Left cardiac atrium (tissue), 4 donors: ENCODE data around the gene TRIM24. TPM values are rescaled to one million over a fixed set of nuclear protein-coding genes. Genes with fewer than 3 reads are reported as not detected.
"Not testable (repeated sequence)": the region's sequence is repeated elsewhere in the genome, so short reads cannot be mapped to it uniquely, and the experiment has no call there.

ENCODE experiments used
- ATAC-seq, 2 donors: fragments of 200-7000 bp; cut with Tn5 transposase; one replicate each; pipeline ENCODE4 v1.9.1; 2020; ENCODE audit warnings: mild to moderate bottlenecking in 2 of 2, moderate library complexity in 2 of 2
- DNase-seq: peaks from one replicate; pipeline ENCODE4 v3.0.0-alpha.2; 2020
- intact Hi-C, 2 donors: fragments of 100-400 bp; cut with DNase I; formaldehyde crosslinking; loops; one replicate each; pipeline versions ENCODE4 v1.14.1 to v1.15.1; 2022 to 2023
- long read RNA-seq: library from polyadenylated mRNA; unstranded; transcript quantifications from one replicate; pipeline ENCODE4 v2.0.0, GENCODE V29; 2021
- total RNA-seq, 2 donors: library from RNA; stranded (reverse); fragmentation: NEBNext Ultra II Directional; extraction: Animal tissue kit (Norgen Biotek cat#: 25700); gene quantifications; one replicate each; pipeline ENCODE4 v1.2.1, GENCODE V29; 2021
- donor health status: DM: no; HTN: yes; CAD: no.
- donor health status: DM: no; HTN: yes; CAD: no; lungs with severe emphysema.
- donor health status: DM: yes; HTN: yes; CAD: no.
- donor health status: Dilated cardiomyopathy.

The TRIM24 gene
- 10 to 100 TPM; 14.9 to 15.2 TPM for total RNA-seq
- long read RNA-seq, partial matches to known transcripts = 2 of 2 reads
- long read RNA-seq, other reads (novel, unspliced or antisense) = 0 of 2 reads

- peak; percentile 93 to 97 for ATAC-seq
- peak; percentile 97 for DNase-seq
- intact Hi-C loops = no loop called here
Measured at GRCh38 chr7:138460176-138460648, at the start of gene TRIM24. TSS of gene TRIM24 (plus strand) at chr7:138460259. CDS start at chr7:138460549, 290 bp downstream.

GRCh38 chr7:138412077-138412476 is 48.0 kb upstream of the TRIM24 start:
- ATAC-seq, intact Hi-C loops, DNase-seq: not testable (repeated sequence)

GRCh38 chr7:138412921-138413320 is 47.1 kb upstream of the TRIM24 start:
- intact Hi-C loops, ATAC-seq, DNase-seq: not testable (repeated sequence)

- ATAC-seq = no peak
- no peak for DNase-seq
- intact Hi-C loops = no loop called here
Measured at GRCh38 chr7:138417078-138417700, 42.9 kb upstream of the TRIM24 start.

GRCh38 chr7:138417764-138418163 is 42.3 kb upstream of the TRIM24 start:
- DNase-seq (no peak), ATAC-seq (no peak)
- intact Hi-C loops = no loop called here

GRCh38 chr7:138418403-138418802 is 41.7 kb upstream of the TRIM24 start:
- intact Hi-C loops, ATAC-seq, DNase-seq: not testable (repeated sequence)

- intact Hi-C loops = no loop called here
- DNase-seq = no peak
- no peak for ATAC-seq
Measured at GRCh38 chr7:138425026-138425425, 35.0 kb upstream of the TRIM24 start.

- intact Hi-C loops = no loop called here
- DNase-seq (no peak), ATAC-seq (no peak)
Measured at GRCh38 chr7:138429577-138430250, 30.3 kb upstream of the TRIM24 start.

GRCh38 chr7:138431517-138431916 is 28.5 kb upstream of the TRIM24 start:
- intact Hi-C loops = no loop called here
- ATAC-seq = no peak
- DNase-seq = no peak

GRCh38 chr7:138433583-138434443 is 26.2 kb upstream of the TRIM24 start:
- intact Hi-C loops = no loop called here
- DNase-seq = no peak
- ATAC-seq = no peak

- intact Hi-C loops = no loop called here
- DNase-seq = no peak
- ATAC-seq = no peak
Measured at GRCh38 chr7:138434597-138435019, 25.5 kb upstream of the TRIM24 start.

GRCh38 chr7:138435231-138435919 is 24.7 kb upstream of the TRIM24 start:
- DNase-seq (no peak), ATAC-seq (no peak)
- intact Hi-C loops = no loop called here

- ATAC-seq (no peak), DNase-seq (no peak)
- intact Hi-C loops = no loop called here
Measured at GRCh38 chr7:138436388-138436787, 23.7 kb upstream of the TRIM24 start.

- ATAC-seq = no peak
- no peak for DNase-seq
- intact Hi-C loops = no loop called here
Measured at GRCh38 chr7:138440460-138440859, 19.6 kb upstream of the TRIM24 start.

GRCh38 chr7:138442822-138443221 is 17.2 kb upstream of the TRIM24 start:
- DNase-seq = no peak
- intact Hi-C loops = no loop called here
- ATAC-seq = no peak

- ATAC-seq (no peak), DNase-seq (no peak)
- intact Hi-C loops = no loop called here
Measured at GRCh38 chr7:138449580-138449979, 10.5 kb upstream of the TRIM24 start.

GRCh38 chr7:138455609-138456008 is 4.5 kb upstream of the TRIM24 start:
- ATAC-seq = no peak
- no peak for DNase-seq
- intact Hi-C loops = no loop called here

- intact Hi-C loops = no loop called here
- DNase-seq (no peak), ATAC-seq (no peak)
Measured at GRCh38 chr7:138456220-138456619, 3.8 kb upstream of the TRIM24 start.
